HG03565 (cell line): ENCODE measurements around the gene RHEB.

Experiments
- ATAC-seq: cut with Tn5 transposase; IDR thresholded peaks from one replicate; pipeline ENCODE4 v1.9.1; 2021; ENCODE audit warnings: mild to moderate bottlenecking, moderate library complexity; ENCODE audit not compliant: unreplicated experiment

Gene RHEB

GRCh38 chr7:151451156-151451555 lies 68.5 kb downstream of the RHEB start:
- no peak for ATAC-seq

GRCh38 chr7:151449990-151450389 lies 69.7 kb downstream of the RHEB start:
- no peak for ATAC-seq

DNA sequence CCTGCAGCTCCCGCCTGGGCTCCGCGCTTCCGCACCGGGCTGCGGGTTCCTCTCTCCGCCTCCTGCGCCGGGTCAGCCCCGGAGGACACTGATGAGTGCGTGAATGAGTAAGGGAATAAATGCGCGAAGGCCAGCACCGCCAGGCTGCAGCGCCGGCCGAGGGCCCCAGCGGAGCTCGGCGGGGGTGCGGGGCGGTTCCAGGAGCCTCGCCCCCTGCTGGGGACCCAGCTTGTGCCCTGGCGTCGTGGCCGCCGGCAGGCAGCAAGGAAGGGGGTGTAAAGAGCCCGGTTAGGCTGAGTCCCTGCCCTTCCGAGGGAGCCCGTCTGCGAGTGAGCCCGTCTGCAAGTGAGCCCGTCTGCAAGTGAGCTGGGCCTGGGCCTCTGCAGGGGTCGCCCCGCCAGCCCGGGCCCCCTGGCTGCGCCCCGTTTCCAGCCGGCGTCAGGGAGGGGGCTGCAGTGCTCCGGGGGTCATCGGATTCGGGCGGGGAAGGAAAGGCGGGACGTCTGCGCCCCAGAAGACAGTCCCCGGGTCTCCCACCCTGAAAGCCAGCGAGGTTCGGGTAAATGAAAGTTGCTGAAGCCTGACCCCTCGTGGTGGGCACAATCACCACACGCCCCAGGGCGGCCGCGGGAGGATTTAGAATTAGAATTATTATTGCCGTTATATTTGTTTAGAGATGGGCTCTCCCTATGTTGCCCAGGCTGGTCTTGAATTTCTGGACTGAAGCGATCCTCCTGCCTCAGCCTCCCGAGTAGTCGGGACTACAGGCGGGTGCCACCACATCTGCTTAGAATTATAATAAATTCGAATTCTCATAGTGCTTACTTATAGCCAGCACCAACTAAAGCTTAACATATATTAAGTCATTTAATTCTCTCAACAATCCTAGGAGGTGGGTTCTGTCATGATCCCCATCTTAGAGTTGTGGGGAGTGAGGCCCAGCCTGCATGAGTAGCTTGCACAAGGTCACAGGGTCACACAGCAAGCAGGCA lies 71.1 kb downstream of the RHEB start:
- peak; percentile 51 for ATAC-seq

GRCh38 chr7:151447901-151448260 lies 71.8 kb downstream of the RHEB start:
- ATAC-seq = no peak

DNA sequence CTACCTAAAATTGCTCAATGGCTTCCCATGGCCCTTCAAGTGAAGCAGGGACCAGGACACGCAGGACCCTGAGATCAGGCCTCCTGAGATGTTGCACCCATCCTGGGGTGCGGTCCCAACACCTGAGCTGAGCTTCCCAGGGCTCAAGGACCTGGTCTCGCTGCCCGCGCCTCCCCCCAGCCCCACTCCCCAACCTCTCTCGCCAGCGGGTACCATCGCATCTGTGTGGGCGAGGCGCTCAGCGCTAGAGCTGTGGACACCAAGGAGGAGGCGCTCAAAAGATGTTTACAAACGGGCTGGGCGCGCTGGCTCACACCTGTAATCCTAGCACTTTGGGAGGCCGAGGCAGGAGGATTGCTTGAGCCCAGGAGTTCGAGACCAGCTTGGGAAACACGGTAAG lies 72.4 kb downstream of the RHEB start:
- no peak for ATAC-seq

DNA sequence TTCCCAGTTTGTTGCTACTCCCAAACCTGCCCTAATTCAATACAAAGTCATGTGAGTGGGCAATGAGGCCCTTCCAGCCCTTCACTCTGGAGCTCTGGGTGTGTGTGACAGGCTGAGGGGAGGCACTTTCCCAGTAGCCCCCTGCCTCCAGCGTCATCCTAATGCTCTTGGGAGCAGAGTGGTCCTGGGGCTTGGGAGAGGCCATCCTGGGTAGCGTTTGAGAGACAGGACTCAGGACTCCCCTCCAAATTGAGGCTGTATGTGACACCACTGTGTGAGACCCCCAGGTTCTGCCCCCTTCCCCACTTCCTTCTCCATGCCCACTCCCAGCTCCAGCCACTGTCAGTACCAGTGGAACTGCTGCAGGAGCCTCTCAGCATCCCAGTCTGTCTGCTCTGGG lies 73.3 kb downstream of the RHEB start:
- no peak for ATAC-seq

DNA sequence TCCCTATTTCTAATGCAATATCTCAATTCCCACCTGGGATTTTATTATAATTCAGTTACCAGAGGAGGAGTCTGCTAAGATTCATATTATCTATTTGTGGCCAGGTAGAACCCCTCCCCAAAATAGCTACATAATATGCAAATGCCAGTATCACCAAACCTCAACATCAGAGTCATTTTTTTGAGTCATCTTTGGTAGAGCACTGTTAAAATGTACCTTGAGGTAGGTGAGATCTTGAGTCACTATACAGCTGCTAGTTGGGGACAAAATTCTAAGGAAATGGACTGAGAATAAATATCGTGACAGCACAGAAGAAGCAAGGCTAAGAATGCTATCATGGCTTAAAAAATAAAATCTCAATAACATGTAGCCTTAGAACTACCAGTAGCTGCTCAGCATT lies 75.1 kb downstream of the RHEB start:
- no peak for ATAC-seq

DNA sequence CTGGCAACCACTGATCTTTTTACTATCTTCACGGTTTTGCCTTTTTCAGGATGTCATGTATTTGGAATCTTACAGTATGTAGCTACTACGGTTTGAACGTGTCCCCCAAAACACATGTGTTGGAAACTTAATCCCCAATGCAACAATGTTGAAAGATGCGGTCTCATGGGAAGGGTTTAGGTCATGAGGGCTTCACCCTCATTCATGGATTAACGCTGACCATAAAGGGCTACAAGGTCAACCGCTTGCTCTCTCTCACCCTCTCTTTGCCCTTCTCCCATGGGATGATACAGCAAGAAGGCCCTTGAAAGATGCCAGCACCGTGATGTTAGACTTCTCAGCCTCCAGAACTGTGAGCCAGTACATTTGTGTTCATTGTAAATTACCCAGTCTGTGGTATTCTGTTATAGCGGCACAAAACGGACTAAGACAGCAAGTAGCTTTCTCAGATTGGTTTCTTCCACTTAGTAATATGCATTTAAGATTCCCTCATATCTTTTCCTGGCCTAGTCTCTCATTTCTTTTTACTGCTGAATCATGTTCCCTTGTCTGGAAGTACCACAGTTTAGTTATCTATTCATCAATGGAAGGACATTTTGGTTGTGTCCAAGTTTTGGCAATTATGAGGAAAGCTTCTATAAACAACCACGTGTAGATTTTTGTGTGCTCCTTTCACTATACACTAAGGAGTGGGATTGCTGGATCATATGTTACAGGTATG lies 76.8 kb downstream of the RHEB start:
- ATAC-seq = no peak

GRCh38 chr7:151440799-151441445 lies 78.8 kb downstream of the RHEB start:
- ATAC-seq = no peak

- ATAC-seq = no peak
Measured at GRCh38 chr7:151439855-151440798, 79.6 kb downstream of the RHEB start, which contains the start of gene CRYGN. Gene CRYGN, minus strand, starts transcription at chr7:151440141. Its CDS starts 224 bp downstream, at chr7:151439917.

DNA sequence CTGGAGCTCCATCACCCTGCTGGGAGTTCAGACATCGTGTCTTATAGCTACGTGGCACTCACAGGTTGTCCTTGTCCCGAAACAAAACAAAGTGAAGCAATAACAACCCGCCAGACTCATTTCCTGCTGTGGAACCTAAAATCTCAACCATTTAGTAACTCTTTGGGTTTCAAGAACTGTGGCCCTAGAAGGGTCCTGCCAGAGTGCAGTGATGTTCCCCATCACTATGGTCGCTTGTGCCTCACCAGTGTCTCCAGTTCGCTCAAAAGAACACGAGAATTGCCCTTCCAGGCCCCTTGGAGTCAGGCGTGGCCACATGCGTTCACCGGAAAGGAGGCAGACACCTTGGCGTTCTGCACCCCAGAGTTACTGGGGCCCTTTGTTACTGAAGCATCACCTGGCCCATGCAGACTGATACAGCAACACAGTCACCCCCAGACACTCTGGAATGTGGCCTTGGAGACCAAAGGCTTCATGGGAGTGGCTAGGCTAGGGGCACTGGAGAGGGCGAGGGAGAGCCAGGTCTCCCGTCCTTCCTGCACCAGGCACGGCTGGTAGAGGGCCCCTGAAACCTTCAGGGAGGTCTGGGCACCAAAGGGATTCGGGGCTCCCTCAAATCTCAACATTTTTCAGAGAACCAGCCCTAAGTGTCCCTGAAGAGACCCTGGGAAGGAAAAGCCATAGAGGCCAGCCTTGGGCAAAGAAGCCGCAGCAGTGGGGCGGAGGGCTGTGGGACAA lies 80.7 kb downstream of the RHEB start:
- ATAC-seq = no peak

DNA sequence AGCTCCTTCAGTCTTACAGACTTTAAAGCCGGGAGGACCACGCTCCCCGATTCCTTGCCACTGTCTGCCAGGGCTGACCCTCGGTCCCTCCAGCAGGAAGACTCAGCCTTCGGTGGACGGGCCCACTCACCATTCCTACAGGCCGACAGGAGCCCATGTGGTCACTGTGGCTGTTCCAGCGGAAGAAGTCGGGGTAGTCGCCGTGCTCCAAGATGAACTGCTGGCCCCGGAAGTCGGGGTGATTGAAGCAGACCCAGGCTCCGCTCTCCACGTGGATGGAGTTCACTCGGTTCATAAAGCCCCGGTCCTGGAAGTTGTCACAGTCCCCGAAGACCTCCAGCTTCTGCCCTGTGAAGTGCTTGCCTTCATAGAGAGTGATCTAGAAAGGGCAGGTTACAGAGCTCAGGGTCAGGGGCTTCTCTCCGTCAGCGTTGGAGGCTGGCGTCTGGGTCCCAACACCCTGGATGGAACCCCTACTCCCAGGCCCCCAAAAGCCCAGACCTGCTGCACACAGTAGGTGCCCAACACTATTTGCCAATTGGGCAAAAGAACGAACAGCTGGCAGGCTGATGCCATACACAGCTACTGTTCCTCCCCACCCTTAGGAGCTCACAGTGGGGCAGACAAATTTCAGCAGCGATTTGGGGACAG lies 81.7 kb downstream of the RHEB start:
- no peak for ATAC-seq

GRCh38 chr7:151437159-151437553 lies 82.5 kb downstream of the RHEB start:
- ATAC-seq = no peak

GRCh38 chr7:151436446-151437158 lies 83.1 kb downstream of the RHEB start:
- ATAC-seq = no peak

- ATAC-seq = no peak
Measured at GRCh38 chr7:151435971-151436370, 83.7 kb downstream of the RHEB start.

GRCh38 chr7:151435103-151435916 lies 84.4 kb downstream of the RHEB start:
- ATAC-seq = no peak

DNA sequence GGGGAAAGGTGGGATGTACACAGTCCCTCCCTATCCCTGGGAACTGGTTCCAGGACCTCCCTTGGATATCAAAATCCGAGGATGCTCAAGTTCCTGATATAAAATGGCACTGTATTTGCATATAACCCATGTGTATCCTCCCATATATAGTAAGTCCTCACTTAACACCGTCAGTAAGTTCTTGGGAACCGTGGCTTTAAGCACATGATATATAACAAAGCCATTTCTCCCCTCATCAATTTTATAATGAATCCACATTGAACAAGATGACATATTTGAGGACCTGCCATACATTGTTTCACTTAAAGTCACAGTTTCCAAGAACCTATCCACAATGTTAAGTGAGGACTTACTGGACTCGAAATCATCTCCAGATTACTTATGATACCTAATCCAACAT lies 85.1 kb downstream of the RHEB start:
- ATAC-seq = no peak
